Measurements from ENCODE around the gene WIPF2. TPM values are rescaled to one million over a fixed set of nuclear protein-coding genes. Genes with fewer than 3 reads are reported as not detected.

Gene WIPF2
- total RNA-seq, 2 donors from 2014 or later = 22.5 to 25.3 TPM

DNA sequence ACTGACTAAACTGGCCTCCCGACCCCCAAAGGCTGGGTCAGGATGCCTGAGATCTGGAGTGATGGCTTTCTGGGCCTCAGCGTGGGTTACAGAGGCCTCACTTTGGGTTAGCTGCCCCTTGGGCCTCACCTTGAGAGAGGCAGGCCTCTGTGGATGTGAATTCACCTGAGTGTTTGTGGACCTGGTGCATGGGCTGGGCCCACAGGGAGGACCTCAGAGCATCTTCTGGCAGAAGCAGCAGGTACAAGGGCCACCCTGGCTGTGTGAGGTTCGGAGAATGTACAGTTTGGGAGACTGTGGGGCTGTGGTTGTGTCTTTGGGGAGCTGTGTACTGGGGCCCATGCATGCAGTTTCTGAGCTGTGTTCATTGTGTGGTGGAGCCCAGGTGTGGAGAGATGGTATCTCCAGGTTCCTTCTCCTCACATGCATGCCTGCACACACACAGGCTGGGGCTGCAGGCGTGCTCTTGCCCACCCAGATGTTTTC is 108.2 kb downstream of the WIPF2 start:
- no peaks in the 10 kb centered on the region for H3K27me3 ChIP-seq (ENCODE audit: control insufficient read depth, insufficient read depth, low read length, poor library complexity, severe bottlenecking)
- Mint-ChIP-seq H3K36me3 (ENCODE audit: low read depth) (peaks cover 9% of the 10 kb centered on the region), H3K27me3 (ENCODE audit: insufficient read depth) (no peaks in the 10 kb centered on the region), H3K9me3 (no peaks in the 10 kb centered on the region), H3K4me3 (no peak overlapping the region), H3K27ac (no peak overlapping the region), H3K4me1 (peaks cover 29% of the 10 kb centered on the region)
- WGBS, 2 experiments (ENCODE audit: insufficient coverage in 1 of 2, insufficient read length in 1 of 2) = 87% methylated on average over 3 of the region's 4 CpGs; no CpG with 5 or more reads in 1 of the 2 experiments
- TF ChIP-seq, protein P1, sequence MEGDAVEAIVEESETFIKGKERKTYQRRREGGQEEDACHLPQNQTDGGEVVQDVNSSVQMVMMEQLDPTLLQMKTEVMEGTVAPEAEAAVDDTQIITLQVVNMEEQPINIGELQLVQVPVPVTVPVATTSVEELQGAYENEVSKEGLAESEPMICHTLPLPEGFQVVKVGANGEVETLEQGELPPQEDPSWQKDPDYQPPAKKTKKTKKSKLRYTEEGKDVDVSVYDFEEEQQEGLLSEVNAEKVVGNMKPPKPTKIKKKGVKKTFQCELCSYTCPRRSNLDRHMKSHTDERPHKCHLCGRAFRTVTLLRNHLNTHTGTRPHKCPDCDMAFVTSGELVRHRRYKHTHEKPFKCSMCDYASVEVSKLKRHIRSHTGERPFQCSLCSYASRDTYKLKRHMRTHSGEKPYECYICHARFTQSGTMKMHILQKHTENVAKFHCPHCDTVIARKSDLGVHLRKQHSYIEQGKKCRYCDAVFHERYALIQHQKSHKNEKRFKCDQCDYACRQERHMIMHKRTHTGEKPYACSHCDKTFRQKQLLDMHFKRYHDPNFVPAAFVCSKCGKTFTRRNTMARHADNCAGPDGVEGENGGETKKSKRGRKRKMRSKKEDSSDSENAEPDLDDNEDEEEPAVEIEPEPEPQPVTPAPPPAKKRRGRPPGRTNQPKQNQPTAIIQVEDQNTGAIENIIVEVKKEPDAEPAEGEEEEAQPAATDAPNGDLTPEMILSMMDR (conservative IDR thresholded peaks at IDR 0.05) = no peak
- no peak for DNase-seq
- no peaks in the 10 kb centered on the region for H3K36me3 ChIP-seq (ENCODE audit: control insufficient read depth, insufficient read depth, low read length)
- no peak overlapping the region for H3K9ac ChIP-seq (ENCODE audit: extremely low read depth, low read length, poor library complexity, severe bottlenecking)
- H3K4me1 ChIP-seq (ENCODE audit: control insufficient read depth, insufficient read depth, low read length) = peaks cover 9% of the 10 kb centered on the region
- H3K9me3 ChIP-seq (ENCODE audit: control insufficient read depth, low read length) = no peaks in the 10 kb centered on the region
- H3K4me3 ChIP-seq (ENCODE audit: low read length) = no peak overlapping the region
- no peak overlapping the region for H3K27ac ChIP-seq (ENCODE audit: low read depth, low read length)

DNA sequence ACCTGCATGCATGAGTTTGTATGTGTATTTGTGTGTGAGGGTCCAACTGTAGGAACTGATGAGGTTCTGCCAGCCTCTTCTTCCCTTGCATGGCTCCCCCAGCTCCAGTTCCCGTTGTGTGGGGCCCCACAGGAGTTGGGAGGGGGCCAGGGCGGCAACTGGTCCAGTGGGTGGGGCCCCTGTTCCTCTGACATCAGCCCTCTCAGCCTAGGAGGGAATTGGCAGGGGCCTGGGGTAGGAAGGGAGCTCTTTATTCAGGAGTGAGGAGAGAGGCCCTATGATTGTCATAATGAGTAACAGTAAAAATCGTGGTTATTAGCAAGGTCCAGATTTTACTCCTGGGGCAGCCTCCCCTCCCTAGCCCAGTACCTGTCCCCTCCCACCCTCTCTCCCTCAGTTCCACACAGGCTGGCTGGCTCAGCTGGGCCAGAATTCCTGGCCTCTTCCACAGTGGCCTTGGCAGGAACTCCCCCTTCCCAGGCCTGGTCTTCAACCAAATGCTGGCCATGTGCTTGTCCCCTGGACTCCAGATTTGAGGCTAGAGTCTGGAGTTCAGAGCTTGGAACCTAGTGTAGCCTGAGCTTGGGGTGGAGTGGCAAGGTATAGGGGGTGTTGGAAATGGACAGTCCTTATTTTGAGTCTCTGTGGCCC is 108.8 kb downstream of the WIPF2 start:
- H3K9ac ChIP-seq (ENCODE audit: extremely low read depth, low read length, poor library complexity, severe bottlenecking) = no peak overlapping the region
- no peaks in the 10 kb centered on the region for H3K36me3 ChIP-seq (ENCODE audit: control insufficient read depth, insufficient read depth, low read length)
- H3K4me3 Mint-ChIP-seq = no peak overlapping the region
- no peak overlapping the region for H3K27ac ChIP-seq (ENCODE audit: low read depth, low read length)
- H3K36me3 Mint-ChIP-seq (ENCODE audit: low read depth) = peaks cover 12% of the 10 kb centered on the region
- H3K9me3 ChIP-seq (ENCODE audit: control insufficient read depth, low read length) = no peaks in the 10 kb centered on the region
- peaks cover 28% of the 10 kb centered on the region for H3K4me1 Mint-ChIP-seq
- no peaks in the 10 kb centered on the region for H3K9me3 Mint-ChIP-seq
- no peak overlapping the region for H3K27ac Mint-ChIP-seq
- H3K4me3 ChIP-seq (ENCODE audit: low read length) = no peak overlapping the region
- H3K27me3 ChIP-seq (ENCODE audit: control insufficient read depth, insufficient read depth, low read length, poor library complexity, severe bottlenecking) = no peaks in the 10 kb centered on the region
- DNase-seq = no peak
- H3K27me3 Mint-ChIP-seq (ENCODE audit: insufficient read depth) = no peaks in the 10 kb centered on the region
- H3K4me1 ChIP-seq (ENCODE audit: control insufficient read depth, insufficient read depth, low read length) = peaks cover 6% of the 10 kb centered on the region
- 74% methylated on average over 3 of the region's 3 CpGs; no CpG with 5 or more reads in 1 of the 2 experiments for WGBS, 2 experiments (ENCODE audit: insufficient coverage in 1 of 2, insufficient read length in 1 of 2)
- TF ChIP-seq, protein P1 (conservative IDR thresholded peaks at IDR 0.05) = no peak

DNA sequence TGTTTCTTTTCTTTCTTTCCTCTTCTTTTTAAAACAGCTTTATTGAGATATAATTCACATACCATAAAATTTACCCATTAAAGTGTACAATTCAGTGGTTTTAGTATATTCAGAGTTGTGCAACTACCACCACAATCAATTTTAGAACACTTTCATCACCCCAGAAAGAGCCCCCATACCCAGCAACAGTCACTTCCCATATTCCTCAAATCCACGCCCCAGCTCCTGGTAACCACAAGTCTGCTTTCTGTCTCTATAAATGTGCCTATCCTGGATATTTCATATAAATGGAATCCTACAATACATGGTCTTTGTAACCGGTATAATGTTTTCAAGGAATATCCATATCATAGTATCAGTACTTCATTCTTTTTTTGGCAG is 109.3 kb downstream of the WIPF2 start:
- Mint-ChIP-seq H3K27me3 (ENCODE audit: insufficient read depth) (no peaks in the 10 kb centered on the region), H3K4me1 (peaks cover 23% of the 10 kb centered on the region), H3K9me3 (no peaks in the 10 kb centered on the region), H3K4me3 (no peak overlapping the region), H3K36me3 (ENCODE audit: low read depth) (peaks cover 15% of the 10 kb centered on the region), H3K27ac (no peak overlapping the region)
- no peaks in the 10 kb centered on the region for H3K27me3 ChIP-seq (ENCODE audit: control insufficient read depth, insufficient read depth, low read length, poor library complexity, severe bottlenecking)
- no peaks in the 10 kb centered on the region for H3K36me3 ChIP-seq (ENCODE audit: control insufficient read depth, insufficient read depth, low read length)
- peaks cover 6% of the 10 kb centered on the region for H3K4me1 ChIP-seq (ENCODE audit: control insufficient read depth, insufficient read depth, low read length)
- H3K9ac ChIP-seq (ENCODE audit: extremely low read depth, low read length, poor library complexity, severe bottlenecking) = no peak overlapping the region
- TF ChIP-seq, protein P1 (conservative IDR thresholded peaks at IDR 0.05) = no peak
- H3K9me3 ChIP-seq (ENCODE audit: control insufficient read depth, low read length) = no peaks in the 10 kb centered on the region
- DNase-seq = no peak
- no peak overlapping the region for H3K4me3 ChIP-seq (ENCODE audit: low read length)
- no peak overlapping the region for H3K27ac ChIP-seq (ENCODE audit: low read depth, low read length)
- 100% methylated on average over 2 of the region's 2 CpGs for WGBS, 2 experiments (ENCODE audit: insufficient coverage in 1 of 2, insufficient read length in 1 of 2)
